Upper lobe of left lung (tissue), 4 donors: ENCODE results near the gene CYB5R4.

Experiments
- EP300 ChIP-seq, 4 donors: sonication (generic); formaldehyde crosslinking; IDR thresholded peaks; one replicate each; pipeline ENCODE4 v1.5.1; 2017; ENCODE audit warnings: antibody characterized with exemption in 4 of 4, control low read depth in 2 of 4
- POLR2A ChIP-seq, 4 donors: fragments of 450-650 bp; IDR thresholded peaks; one replicate each; pipeline ENCODE4 v1.5.1; 2016 to 2017; ENCODE audit warnings: antibody characterized with exemption in 4 of 4, mild to moderate bottlenecking in 2 of 4
- POLR2AphosphoS5 ChIP-seq, 2 donors: sonication (generic); formaldehyde crosslinking; IDR thresholded peaks; one replicate each; pipeline ENCODE4 v1.5.1; 2017; ENCODE audit warnings: antibody characterized with exemption in 2 of 2
- TF ChIP-seq, protein P1 (sequence below), 6 experiments: fragments of 450-650 bp in 4 of 6; fragments of 200-600 bp in 2 of 6; sonication (generic) in 2 of 6; IDR thresholded peaks; one replicate each; pipeline ENCODE4 v1.5.1; 2016 to 2019; ENCODE audit warnings: antibody characterized with exemption in 6 of 6

DNA sequence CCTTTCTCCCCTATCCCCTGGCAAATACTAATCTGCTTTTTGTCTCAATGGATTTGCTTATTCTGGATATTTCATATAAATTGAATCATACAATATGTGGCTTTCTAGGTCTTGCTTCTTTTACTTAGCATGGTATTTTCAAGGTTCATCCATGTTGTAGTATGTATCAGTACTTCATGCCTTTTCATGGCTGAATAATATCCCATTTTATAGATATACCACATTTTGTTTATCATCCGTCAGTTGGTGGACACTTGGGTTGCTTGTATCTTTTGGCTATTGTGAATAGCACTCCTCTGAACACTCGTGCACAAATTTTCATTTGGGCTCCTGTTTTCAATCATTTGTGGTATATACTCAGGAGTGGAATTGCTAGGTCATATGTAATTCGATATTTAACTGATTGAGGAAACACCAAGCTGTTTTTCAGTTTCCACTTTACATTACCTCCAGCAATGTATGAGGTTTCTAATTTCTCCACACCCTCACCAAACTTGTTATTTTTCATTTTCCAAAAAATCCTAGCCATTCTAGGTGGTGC lies 36.8 kb upstream of the CYB5R4 start:
- no peak for TF ChIP-seq POLR2A (IDR thresholded peaks at IDR 0.05)
- TF ChIP-seq, protein P1, sequence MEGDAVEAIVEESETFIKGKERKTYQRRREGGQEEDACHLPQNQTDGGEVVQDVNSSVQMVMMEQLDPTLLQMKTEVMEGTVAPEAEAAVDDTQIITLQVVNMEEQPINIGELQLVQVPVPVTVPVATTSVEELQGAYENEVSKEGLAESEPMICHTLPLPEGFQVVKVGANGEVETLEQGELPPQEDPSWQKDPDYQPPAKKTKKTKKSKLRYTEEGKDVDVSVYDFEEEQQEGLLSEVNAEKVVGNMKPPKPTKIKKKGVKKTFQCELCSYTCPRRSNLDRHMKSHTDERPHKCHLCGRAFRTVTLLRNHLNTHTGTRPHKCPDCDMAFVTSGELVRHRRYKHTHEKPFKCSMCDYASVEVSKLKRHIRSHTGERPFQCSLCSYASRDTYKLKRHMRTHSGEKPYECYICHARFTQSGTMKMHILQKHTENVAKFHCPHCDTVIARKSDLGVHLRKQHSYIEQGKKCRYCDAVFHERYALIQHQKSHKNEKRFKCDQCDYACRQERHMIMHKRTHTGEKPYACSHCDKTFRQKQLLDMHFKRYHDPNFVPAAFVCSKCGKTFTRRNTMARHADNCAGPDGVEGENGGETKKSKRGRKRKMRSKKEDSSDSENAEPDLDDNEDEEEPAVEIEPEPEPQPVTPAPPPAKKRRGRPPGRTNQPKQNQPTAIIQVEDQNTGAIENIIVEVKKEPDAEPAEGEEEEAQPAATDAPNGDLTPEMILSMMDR (IDR thresholded peaks at IDR 0.05), result no peak
- no peak for TF ChIP-seq POLR2AphosphoS5 (IDR thresholded peaks at IDR 0.05)
- no peak for TF ChIP-seq EP300 (IDR thresholded peaks at IDR 0.05)
